ENCODE data around the gene PPP1R2C. TPM values are rescaled to one million over a fixed set of nuclear protein-coding genes. Genes with fewer than 3 reads are reported as not detected.

Gene PPP1R2C
- total RNA-seq, 1 donor from 2014 or later = not detected

DNA sequence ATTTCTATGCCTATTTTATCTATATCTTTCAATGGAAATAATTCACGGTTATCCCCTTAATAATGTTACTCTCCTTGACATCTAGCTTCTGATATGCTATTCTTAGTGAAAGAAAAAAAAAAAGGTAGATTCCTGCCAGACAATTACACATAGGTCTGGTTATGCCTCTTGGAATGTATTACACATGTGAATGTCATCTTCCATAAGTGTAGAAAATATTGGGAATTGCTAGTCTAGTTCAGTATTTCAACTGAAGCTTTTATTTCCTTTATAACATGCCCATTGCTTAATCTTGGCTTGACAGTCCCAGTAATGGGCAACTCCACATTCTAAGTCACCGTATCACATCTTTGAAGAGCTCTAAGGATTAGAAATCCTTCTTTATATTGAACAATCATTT is 25.4 kb upstream of the PPP1R2C start:
- Histone ChIP-seq H3K9me3 (ENCODE audit: low read depth) (no peaks in the 10 kb centered on the region), H4K20me1 (ENCODE audit: low read depth) (no peaks in the 10 kb centered on the region), H3K27me3 (no peaks in the 10 kb centered on the region), H3K79me2 (ENCODE audit: low read depth) (no peaks in the 10 kb centered on the region), H2AFZ (replicated peaks) (no peak overlapping the region), H3K4me2 (no peak overlapping the region), H3K4me3 (no peak overlapping the region), H3K4me1 (peaks cover 26% of the 10 kb centered on the region), H3K27ac (no peak overlapping the region), H3K36me3 (no peaks in the 10 kb centered on the region), H3F3A (ENCODE audit: low read depth) (peaks cover 17% of the 10 kb centered on the region), H3K9ac (no peak overlapping the region)
- H3K36me3 Mint-ChIP-seq = no peaks in the 10 kb centered on the region
- no peak overlapping the region for H3K4me3 Mint-ChIP-seq
- no peaks in the 10 kb centered on the region for H3K4me1 Mint-ChIP-seq
- DNase-seq (ENCODE audit: low spot score) = no peak
- peaks cover 2% of the 10 kb centered on the region for H3K27me3 Mint-ChIP-seq (ENCODE audit: insufficient read depth, low read depth)
- TF ChIP-seq, protein P1, sequence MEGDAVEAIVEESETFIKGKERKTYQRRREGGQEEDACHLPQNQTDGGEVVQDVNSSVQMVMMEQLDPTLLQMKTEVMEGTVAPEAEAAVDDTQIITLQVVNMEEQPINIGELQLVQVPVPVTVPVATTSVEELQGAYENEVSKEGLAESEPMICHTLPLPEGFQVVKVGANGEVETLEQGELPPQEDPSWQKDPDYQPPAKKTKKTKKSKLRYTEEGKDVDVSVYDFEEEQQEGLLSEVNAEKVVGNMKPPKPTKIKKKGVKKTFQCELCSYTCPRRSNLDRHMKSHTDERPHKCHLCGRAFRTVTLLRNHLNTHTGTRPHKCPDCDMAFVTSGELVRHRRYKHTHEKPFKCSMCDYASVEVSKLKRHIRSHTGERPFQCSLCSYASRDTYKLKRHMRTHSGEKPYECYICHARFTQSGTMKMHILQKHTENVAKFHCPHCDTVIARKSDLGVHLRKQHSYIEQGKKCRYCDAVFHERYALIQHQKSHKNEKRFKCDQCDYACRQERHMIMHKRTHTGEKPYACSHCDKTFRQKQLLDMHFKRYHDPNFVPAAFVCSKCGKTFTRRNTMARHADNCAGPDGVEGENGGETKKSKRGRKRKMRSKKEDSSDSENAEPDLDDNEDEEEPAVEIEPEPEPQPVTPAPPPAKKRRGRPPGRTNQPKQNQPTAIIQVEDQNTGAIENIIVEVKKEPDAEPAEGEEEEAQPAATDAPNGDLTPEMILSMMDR (IDR thresholded peaks at IDR 0.05) = no peak
- no peak for TF ChIP-seq EZH2 (IDR thresholded peaks at IDR 0.05)
- TF ChIP-seq EZH2phosphoT487 (IDR thresholded peaks at IDR 0.05) = no peak
- no peaks in the 10 kb centered on the region for H3K9me3 Mint-ChIP-seq
- no peak overlapping the region for H3K27ac Mint-ChIP-seq

DNA sequence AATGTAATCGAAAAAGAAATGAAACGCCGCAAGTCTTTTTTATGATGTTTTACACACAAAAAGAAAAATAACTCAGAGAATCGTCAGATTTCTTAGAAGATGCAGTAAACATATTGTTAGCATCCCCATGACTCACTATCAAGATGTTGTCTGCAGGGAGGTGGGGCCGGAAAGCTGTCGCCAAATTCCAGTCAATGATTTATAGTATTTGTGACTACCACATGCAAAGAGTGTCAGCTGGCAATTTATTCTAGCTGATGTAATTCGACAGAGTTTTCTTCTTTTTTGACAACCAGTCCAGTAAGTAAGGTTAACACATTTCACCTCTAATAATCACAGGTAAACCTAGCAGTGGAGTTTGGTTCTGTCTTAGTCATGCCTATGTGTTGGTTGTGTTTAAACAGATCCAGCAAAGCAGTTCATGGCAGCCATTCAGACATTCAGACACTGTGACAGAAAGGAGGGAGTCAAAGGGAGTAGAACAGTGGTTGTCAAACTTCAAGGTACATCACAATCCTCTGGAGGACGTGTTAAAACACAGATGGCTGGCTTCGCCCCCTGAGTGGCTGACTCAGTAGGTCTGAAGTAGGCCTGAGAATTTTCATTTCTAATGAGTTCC is 19.8 kb upstream of the PPP1R2C start:
- no peak for DNase-seq (ENCODE audit: low spot score)
- Mint-ChIP-seq H3K4me3 (no peak overlapping the region), H3K4me1 (no peaks in the 10 kb centered on the region), H3K9me3 (peaks cover 6% of the 10 kb centered on the region), H3K27me3 (ENCODE audit: insufficient read depth, low read depth) (no peaks in the 10 kb centered on the region), H3K36me3 (no peaks in the 10 kb centered on the region), H3K27ac (no peak overlapping the region)
- Histone ChIP-seq H3K9ac (no peak overlapping the region), H2AFZ (replicated peaks) (no peak overlapping the region), H3K27ac (no peak overlapping the region), H3K4me1 (no peaks in the 10 kb centered on the region), H3K27me3 (no peaks in the 10 kb centered on the region), H4K20me1 (ENCODE audit: low read depth) (no peaks in the 10 kb centered on the region), H3K9me3 (ENCODE audit: low read depth) (peaks cover 3% of the 10 kb centered on the region), H3K79me2 (ENCODE audit: low read depth) (no peaks in the 10 kb centered on the region), H3F3A (ENCODE audit: low read depth) (no peaks in the 10 kb centered on the region), H3K36me3 (no peaks in the 10 kb centered on the region), H3K4me2 (no peak overlapping the region), H3K4me3 (no peak overlapping the region)
- TF ChIP-seq EZH2 (IDR thresholded peaks at IDR 0.05) = no peak
- TF ChIP-seq EZH2phosphoT487 (IDR thresholded peaks at IDR 0.05) = no peak
- TF ChIP-seq, protein P1 (IDR thresholded peaks at IDR 0.05) = no peak

DNA sequence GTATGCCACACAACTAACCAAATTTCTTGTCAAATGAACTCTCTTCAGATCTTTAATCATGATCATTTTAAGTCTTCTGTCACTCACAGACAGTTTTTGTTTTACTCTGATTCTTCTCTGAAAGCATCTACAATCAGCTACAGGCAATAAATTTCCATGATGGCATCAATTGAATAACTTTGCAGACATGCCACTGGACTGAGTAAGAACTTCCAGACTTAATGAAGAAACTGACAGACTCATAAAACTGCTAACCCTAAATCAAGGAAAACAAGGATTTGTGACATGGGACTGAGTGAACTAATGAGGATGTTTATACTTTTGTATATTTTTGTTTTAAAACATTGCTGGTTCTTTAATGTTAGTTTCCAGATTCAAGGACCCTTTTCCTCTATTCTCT is 5.5 kb upstream of the PPP1R2C start:
- H3K36me3 Mint-ChIP-seq = no peaks in the 10 kb centered on the region

More for the DNA sequence above, 5.5 kb upstream of the PPP1R2C start:
- Mint-ChIP-seq H3K27ac (no peak overlapping the region), H3K27me3 (ENCODE audit: insufficient read depth, low read depth) (no peaks in the 10 kb centered on the region), H3K4me3 (no peak overlapping the region), H3K4me1 (peaks cover 4% of the 10 kb centered on the region), H3K9me3 (peaks cover 3% of the 10 kb centered on the region)
- H3K4me1 ChIP-seq = no peaks in the 10 kb centered on the region
- H3K4me2 ChIP-seq = no peak overlapping the region
- no peaks in the 10 kb centered on the region for H3K36me3 ChIP-seq
- H3K9ac ChIP-seq = no peak overlapping the region
- no peak for TF ChIP-seq EZH2phosphoT487 (IDR thresholded peaks at IDR 0.05)
- TF ChIP-seq, protein P1 (IDR thresholded peaks at IDR 0.05) = no peak
- no peak for TF ChIP-seq EZH2 (IDR thresholded peaks at IDR 0.05)
- no peaks in the 10 kb centered on the region for H4K20me1 ChIP-seq (ENCODE audit: low read depth)
- H3K79me2 ChIP-seq (ENCODE audit: low read depth) = no peaks in the 10 kb centered on the region
- H3K27me3 ChIP-seq = no peaks in the 10 kb centered on the region
- peaks cover under 1% of the 10 kb centered on the region for H3F3A ChIP-seq (ENCODE audit: low read depth)
- no peak overlapping the region for H3K4me3 ChIP-seq
- no peaks in the 10 kb centered on the region for H3K9me3 ChIP-seq (ENCODE audit: low read depth)
- H2AFZ ChIP-seq (replicated peaks) = no peak overlapping the region
- no peak overlapping the region for H3K27ac ChIP-seq
- DNase-seq (ENCODE audit: low spot score) = no peak

Measured in neural progenitor cell (in vitro differentiated cells).